ENCODE results near the gene HDGFL1.

HDGFL1 gene

DNA sequence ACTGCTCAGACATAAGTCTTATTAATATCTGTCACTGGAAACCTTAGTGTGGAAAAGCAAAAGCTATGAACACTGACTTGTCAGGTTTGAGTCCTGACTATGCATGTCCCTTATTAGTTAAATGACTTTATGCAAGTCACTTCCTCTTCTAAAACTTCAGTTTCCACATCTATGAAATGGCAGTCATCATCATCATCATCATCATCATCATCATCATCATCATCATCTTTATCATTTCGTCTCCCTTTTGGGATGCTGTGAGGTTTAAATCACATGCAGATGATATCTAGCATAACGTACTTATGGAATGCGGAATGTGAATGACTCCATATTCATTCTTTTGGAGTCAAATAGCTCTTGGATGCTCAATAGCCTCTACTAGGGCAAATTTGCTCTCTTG lies 24.5 kb downstream of the HDGFL1 start:
- no peak for FAIRE-seq

- FAIRE-seq = no peak
Measured at GRCh38 chr6:22596011-22596410, 26.6 kb downstream of the HDGFL1 start.

GRCh38 chr6:22598339-22598738 lies 29.0 kb downstream of the HDGFL1 start:
- no peak for FAIRE-seq

DNA sequence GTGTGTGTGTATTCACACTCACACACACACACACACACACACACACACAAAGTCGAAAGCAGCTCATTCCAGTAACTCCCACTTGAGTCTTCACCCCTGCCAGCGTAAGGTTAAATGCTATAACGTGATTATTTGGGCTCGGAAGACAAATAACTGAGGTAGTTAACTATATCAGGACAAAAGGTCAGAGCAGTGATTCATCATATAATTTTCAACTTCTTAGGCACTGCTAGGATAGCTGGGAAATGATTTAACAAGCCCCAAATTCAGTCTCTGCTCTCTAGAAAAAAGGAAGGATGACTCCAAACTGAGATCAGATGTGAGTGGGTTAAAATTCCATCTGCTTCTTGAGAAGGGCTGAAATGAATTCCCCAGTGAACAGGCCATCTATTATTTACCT lies 30.7 kb downstream of the HDGFL1 start:
- no peak for FAIRE-seq

DNA sequence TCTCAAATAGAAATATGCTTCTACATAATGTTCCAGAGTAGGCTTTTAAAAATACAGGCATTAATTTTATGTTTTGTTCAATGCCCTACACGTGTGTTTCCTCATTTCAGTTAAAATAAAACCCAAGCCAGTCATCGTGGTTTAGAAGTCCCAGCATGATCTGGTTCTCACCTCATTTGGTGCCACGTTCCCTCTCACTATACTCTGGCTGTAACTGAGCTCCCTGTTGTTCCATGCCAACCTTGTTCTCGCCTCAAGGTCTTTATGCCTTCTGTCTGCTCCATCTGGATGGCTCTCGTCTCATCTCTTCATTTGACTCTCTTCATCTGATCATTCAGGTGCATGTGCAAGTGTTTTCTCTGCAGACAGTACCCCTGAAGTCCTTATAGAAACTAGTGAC lies 32.6 kb downstream of the HDGFL1 start:
- FAIRE-seq = no peak

GRCh38 chr6:22605736-22606135 lies 36.4 kb downstream of the HDGFL1 start:
- FAIRE-seq = peak; percentile 21

- no peak for FAIRE-seq
Measured at GRCh38 chr6:22610127-22610526, 40.8 kb downstream of the HDGFL1 start.

- no peak for FAIRE-seq
Measured at GRCh38 chr6:22612236-22612635, 42.9 kb downstream of the HDGFL1 start.

GRCh38 chr6:22613051-22613450 lies 43.7 kb downstream of the HDGFL1 start:
- no peak for FAIRE-seq

DNA sequence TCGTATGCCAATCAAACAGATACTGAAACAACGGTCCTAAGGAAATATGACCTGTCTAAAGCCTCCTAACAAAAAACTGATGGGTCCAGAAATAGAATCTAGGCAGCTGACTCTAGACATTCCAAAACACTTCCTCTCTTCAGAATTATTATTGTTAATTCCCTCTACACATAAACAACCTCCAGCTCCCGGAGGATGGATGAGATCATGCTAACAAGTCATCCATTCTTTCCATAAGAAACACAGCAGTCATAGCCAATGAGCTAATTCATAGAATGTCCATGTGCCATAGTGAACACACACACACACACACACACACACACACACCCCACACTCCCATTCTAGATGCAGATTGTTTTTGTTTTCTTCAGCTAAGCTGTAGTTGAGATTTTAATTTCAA lies 44.3 kb downstream of the HDGFL1 start:
- FAIRE-seq = no peak

- no peak for FAIRE-seq
Measured at GRCh38 chr6:22614547-22614946, 45.2 kb downstream of the HDGFL1 start.

DNA sequence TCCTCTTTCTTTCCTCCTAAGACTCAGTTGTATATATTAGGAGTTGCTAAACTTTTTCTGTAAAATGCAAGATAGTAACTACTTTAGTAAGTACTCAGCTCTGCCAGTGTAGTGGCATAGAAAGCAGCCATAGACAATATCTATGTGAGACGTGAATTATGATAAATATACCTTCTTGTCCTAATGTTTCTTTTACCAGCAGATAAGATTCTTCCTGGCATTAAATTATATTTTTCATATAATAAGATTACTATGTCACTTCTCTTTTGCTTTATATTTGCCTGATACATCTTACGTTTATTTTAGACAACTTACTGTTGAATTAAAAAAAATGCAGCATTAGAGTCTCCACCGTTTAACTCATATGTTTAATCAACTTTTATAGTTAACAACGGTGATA lies 51.7 kb downstream of the HDGFL1 start:
- FAIRE-seq = no peak

All from A204.1 (cell line).